HEK293T (cell line): ENCODE data around the gene PRR4.

Experiments
- CTCF ChIA-PET: fragments of 350-600 bp; formaldehyde crosslinking; extraction: SDS; loops from one replicate; lab custom pipeline; 2021; ENCODE audit warnings: antibody characterized with exemption, inconsistent platforms; lab: Yijun Ruan, JAX
- POLR2A ChIA-PET: fragments of 350-600 bp; formaldehyde crosslinking; extraction: SDS; loops from one replicate; lab custom pipeline; 2020; ENCODE audit warnings: antibody characterized with exemption, inconsistent platforms; lab: Yijun Ruan, JAX
- DNase-seq: peaks from one replicate; pipeline ENCODE4 v3.0.0; 2012; ENCODE audit warnings: mixed read lengths; ENCODE audit errors: extremely low spot score
- ARNT ChIP-seq: fragments of 450-650 bp; IDR thresholded peaks from 2 replicates; pipeline ENCODE4 v1.6.1; 2017; ENCODE audit warnings: mild to moderate bottlenecking
- BHLHE40 ChIP-seq: fragments of 450-650 bp; IDR thresholded peaks from 2 replicates; pipeline ENCODE4 v1.6.1; 2016; ENCODE audit warnings: mild to moderate bottlenecking, moderate library complexity, borderline replicate concordance
- CTBP1 ChIP-seq: fragments of 450-650 bp; IDR thresholded peaks from 2 replicates; pipeline ENCODE4 v1.6.1; 2016; ENCODE audit warnings: borderline replicate concordance
- ELF4 ChIP-seq: fragments of 450-650 bp; IDR thresholded peaks from 2 replicates; pipeline ENCODE4 v1.6.1; 2017; ENCODE audit warnings: antibody characterized with exemption
- FOXA1 ChIP-seq: fragments of 450-650 bp; IDR thresholded peaks from 2 replicates; pipeline ENCODE4 v1.6.1; 2016; ENCODE audit warnings: mild to moderate bottlenecking
- FOXK2 ChIP-seq: fragments of 450-650 bp; IDR thresholded peaks from 2 replicates; pipeline ENCODE4 v1.6.1; 2016; ENCODE audit warnings: mild to moderate bottlenecking
- FOXM1 ChIP-seq: fragments of 450-650 bp; IDR thresholded peaks from 2 replicates; pipeline ENCODE4 v1.6.1; 2017; ENCODE audit warnings: mild to moderate bottlenecking, borderline replicate concordance
- HDGF ChIP-seq: fragments of 450-650 bp; IDR thresholded peaks from 2 replicates; pipeline ENCODE4 v1.6.1; 2017; ENCODE audit warnings: antibody characterized with exemption, borderline replicate concordance
- L3MBTL2 ChIP-seq: fragments of 450-650 bp; conservative IDR thresholded peaks from 2 replicates; pipeline ENCODE4 v1.6.1; 2016; ENCODE audit warnings: mild to moderate bottlenecking
- LEF1 ChIP-seq: fragments of 450-650 bp; IDR thresholded peaks from 2 replicates; pipeline ENCODE4 v1.6.1; 2017; ENCODE audit warnings: mild to moderate bottlenecking, borderline replicate concordance
- NFRKB ChIP-seq: fragments of 450-650 bp; IDR thresholded peaks from 2 replicates; pipeline ENCODE4 v1.6.1; 2016; ENCODE audit warnings: mild to moderate bottlenecking, moderate library complexity
- SP1 ChIP-seq: fragments of 450-650 bp; IDR thresholded peaks from 2 replicates; pipeline ENCODE4 v1.6.1; 2017
- SUZ12 ChIP-seq: fragments of 450-650 bp; IDR thresholded peaks from 2 replicates; pipeline ENCODE4 v1.6.1; 2016; ENCODE audit warnings: mild to moderate bottlenecking
- TARDBP ChIP-seq: fragments of 450-650 bp; IDR thresholded peaks from 2 replicates; pipeline ENCODE4 v1.6.1; 2016
- ZNF384 ChIP-seq: fragments of 450-650 bp; IDR thresholded peaks from 2 replicates; pipeline ENCODE4 v1.6.1; 2016
- TF ChIP-seq, protein P1 (sequence below): fragments of 450-650 bp; IDR thresholded peaks from 2 replicates; pipeline ENCODE4 v1.6.1; 2016

The PRR4 gene

DNA sequence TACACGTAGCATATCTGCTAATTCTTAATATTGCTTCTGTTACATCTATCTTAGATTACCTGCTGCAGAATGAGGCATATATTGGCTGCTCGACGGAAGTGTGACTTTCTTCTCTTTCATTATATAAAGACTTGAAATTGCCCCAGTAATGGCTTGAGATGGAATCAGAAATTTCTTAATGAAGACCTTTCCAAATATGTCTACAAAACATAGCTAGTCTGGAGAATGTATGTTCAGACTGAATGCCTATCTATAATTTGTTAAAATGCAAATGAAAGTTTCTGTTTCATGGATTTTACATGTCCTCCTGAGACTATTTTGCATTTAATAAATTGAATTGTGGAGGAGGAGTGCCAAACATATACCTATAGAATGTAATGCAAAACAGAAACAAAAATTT is 23.0 kb downstream of the PRR4 start, which contains the start of gene TAS2R10:
Gene TAS2R10, minus strand, starts transcription at position 101 of the 400 bp plus-strand sequence. Its CDS starts 89 bp downstream, at position 12.
- no peak for DNase-seq
- TF ChIP-seq CTBP1 = no peak
- no peak for TF ChIP-seq LEF1
- no peak for TF ChIP-seq NFRKB
- no peak for TF ChIP-seq FOXA1
- no peak for TF ChIP-seq ZNF384
- TF ChIP-seq ARNT = no peak
- TF ChIP-seq L3MBTL2 = no peak
- no peak for TF ChIP-seq TARDBP
- TF ChIP-seq, protein P1, sequence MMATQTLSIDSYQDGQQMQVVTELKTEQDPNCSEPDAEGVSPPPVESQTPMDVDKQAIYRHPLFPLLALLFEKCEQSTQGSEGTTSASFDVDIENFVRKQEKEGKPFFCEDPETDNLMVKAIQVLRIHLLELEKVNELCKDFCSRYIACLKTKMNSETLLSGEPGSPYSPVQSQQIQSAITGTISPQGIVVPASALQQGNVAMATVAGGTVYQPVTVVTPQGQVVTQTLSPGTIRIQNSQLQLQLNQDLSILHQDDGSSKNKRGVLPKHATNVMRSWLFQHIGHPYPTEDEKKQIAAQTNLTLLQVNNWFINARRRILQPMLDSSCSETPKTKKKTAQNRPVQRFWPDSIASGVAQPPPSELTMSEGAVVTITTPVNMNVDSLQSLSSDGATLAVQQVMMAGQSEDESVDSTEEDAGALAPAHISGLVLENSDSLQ = no peak
- no peak for TF ChIP-seq SUZ12
- no peak for TF ChIP-seq HDGF
- no peak for TF ChIP-seq FOXK2
- TF ChIP-seq BHLHE40 = no peak
- no peak for TF ChIP-seq FOXM1
- TF ChIP-seq ELF4 = no peak
- TF ChIP-seq SP1 = no peak
- ChIA-PET CTCF (no interaction called here), POLR2A (no interaction called here)

DNA sequence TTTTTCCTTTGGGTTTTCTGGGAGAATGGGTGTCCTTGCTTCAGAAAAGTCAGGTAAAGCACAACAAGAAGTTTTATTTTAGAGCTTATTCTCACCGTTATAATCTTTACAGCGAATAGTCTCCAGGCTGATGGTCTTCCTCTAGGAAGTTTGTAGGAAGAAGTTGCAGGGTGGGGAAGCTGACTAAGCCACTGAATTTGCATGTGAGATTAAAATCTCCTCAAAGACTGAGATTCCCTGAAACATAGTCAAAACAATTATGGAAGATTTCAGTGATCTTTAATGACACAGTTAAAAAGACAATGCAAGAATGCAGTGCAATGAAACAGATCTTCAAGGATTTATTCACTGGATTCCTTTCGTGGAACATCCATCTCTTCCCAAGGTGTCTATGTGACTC is 24.3 kb downstream of the PRR4 start:
- ChIA-PET CTCF (no interaction called here), POLR2A (no interaction called here)
- no peak for DNase-seq
- TF ChIP-seq FOXM1 = no peak
- no peak for TF ChIP-seq HDGF
- TF ChIP-seq BHLHE40 = no peak
- no peak for TF ChIP-seq SP1
- no peak for TF ChIP-seq SUZ12
- no peak for TF ChIP-seq ELF4
- TF ChIP-seq L3MBTL2 = no peak
- TF ChIP-seq, protein P1 = no peak
- no peak for TF ChIP-seq FOXK2
- no peak for TF ChIP-seq CTBP1
- no peak for TF ChIP-seq ZNF384
- no peak for TF ChIP-seq LEF1
- TF ChIP-seq NFRKB = no peak
- no peak for TF ChIP-seq FOXA1
- TF ChIP-seq TARDBP = no peak
- TF ChIP-seq ARNT = no peak

DNA sequence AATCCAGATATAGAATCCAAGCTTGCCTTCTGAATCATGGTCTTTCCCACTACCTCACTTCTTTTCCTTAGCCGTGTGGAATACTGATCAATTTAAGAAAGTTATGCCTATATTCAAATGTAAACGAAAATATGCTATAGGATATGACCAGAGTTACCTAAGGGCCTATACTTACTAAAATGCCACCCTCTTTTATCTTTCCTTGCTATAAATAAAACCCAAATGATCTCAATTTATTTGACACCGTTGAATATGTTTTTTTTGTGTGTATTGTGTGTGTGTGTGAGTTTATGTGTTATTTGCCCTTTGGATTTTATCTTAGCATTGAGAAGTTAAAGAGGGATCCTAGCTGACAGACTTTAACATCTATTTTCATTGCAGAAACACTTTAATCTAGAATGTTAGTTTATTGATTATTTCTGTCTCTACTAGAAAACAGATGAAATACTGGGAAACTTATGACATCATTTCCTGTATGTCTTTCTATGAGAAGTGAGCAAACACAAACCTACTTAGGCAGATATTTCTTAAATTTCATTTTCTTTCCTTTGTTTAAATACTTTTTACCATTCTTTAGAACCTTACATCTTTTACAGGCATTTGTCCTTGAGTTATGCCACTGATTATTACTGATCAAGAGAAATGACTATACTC is 37.3 kb downstream of the PRR4 start:
- DNase-seq = no peak
- TF ChIP-seq FOXA1 (no peak), SUZ12 (no peak), L3MBTL2 (no peak), NFRKB (no peak), TARDBP (no peak), ZNF384 (no peak), LEF1 (no peak), CTBP1 (no peak), ELF4 (no peak), FOXK2 (no peak), BHLHE40 (no peak), SP1 (no peak)
- TF ChIP-seq, protein P1 = no peak
- ChIA-PET CTCF (no interaction called here), POLR2A (no interaction called here)

DNA sequence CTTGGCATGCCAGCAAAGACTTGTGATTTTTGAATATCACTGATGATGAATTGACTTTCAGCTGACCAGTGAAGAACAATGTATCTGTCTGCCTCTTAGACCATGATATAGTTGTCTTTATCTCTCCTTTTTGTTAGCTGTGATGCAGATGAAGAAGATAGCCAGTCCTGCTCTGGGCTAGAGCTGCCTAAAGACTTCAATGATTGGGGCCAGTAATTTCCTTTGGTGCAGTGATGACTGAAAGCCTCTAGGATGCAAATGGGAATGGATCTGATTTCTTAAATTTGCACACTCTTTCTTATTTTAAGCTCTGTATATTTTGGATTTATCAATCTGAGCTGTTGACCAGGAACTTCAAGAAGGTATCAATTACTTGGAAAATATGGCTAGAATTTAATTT is 39.2 kb downstream of the PRR4 start, which contains the start of gene TAS2R9:
Gene TAS2R9, minus strand, starts transcription at position 101 of the 400 bp plus-strand sequence. Its CDS starts 93 bp downstream, at position 8.
- ChIA-PET CTCF (no interaction called here), POLR2A (no interaction called here)
- TF ChIP-seq, protein P1 = no peak
- TF ChIP-seq LEF1 = no peak
- TF ChIP-seq ARNT = no peak

DNA sequence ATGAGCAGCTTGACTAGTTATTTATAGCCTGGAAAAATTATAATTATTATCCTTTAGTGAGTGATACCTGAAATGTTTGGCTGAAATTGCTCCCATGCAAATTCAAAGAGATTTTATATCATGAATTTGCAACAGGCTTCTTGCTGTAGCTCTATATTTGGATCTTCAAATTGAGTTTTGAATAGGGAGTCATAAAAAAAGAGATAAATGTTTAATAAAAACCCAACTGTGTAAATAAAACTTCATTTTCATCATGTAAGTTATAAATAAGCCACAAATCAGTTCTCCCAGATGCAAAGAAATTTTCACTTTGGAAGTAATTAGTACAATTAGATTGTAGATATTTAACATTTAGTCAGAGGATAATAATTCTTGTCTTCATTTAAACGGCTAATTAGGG is 42.1 kb downstream of the PRR4 start, which contains the start of gene TAS2R8:
Gene TAS2R8, minus strand, starts transcription at position 101 of the 400 bp plus-strand sequence. CDS start 306 bp downstream, outside the sequence.
- ChIA-PET CTCF (interaction anchor here (0.6 kb wide), 1 partner anchor 415 kb away, joined by 3 read pairs; no protein-coding TSS in a partner anchor), POLR2A (no interaction called here)
- no peak for DNase-seq
- TF ChIP-seq SUZ12 = no peak
- TF ChIP-seq ARNT = no peak
- TF ChIP-seq L3MBTL2 = no peak
- TF ChIP-seq ZNF384 = no peak
- TF ChIP-seq CTBP1 = no peak
- TF ChIP-seq FOXA1 = no peak
- no peak for TF ChIP-seq NFRKB
- TF ChIP-seq, protein P1 = no peak
- no peak for TF ChIP-seq BHLHE40
- TF ChIP-seq FOXM1 = no peak
- no peak for TF ChIP-seq TARDBP
- TF ChIP-seq ELF4 = no peak
- TF ChIP-seq HDGF = no peak
- TF ChIP-seq SP1 = no peak
- no peak for TF ChIP-seq FOXK2
- TF ChIP-seq LEF1 = no peak

More for the DNA sequence above, 39.2 kb downstream of the PRR4 start, which contains the start of gene TAS2R9:
- DNase-seq = no peak
